Gastroesophageal sphincter (tissue), 4 donors: ENCODE data around the gene PPP1R7. TPM values are rescaled to one million over a fixed set of nuclear protein-coding genes. Genes with fewer than 3 reads are reported as not detected.

Experiments
- ATAC-seq: fragments of 150-250 bp; one replicate; pipeline ENCODE4 v1.9.1; 2016; ENCODE audit warnings: mild to moderate bottlenecking, moderate library complexity
- H3K27ac ChIP-seq, 4 donors: fragments of 200-600 bp; sonication (generic) in 3 of 4; 1 replicate in 3 of 4; 2 replicates in 1 of 4; pipeline ENCODE4 v1.5.1; 2016 to 2019
- H3K27me3 ChIP-seq: fragments of 200-600 bp; sonication (generic); one replicate; pipeline ENCODE4 v1.5.1; 2019
- H3K36me3 ChIP-seq, 2 donors: fragments of 200-600 bp; sonication (generic); one replicate each; pipeline ENCODE4 v1.5.1; 2019; ENCODE audit warnings: control low read depth in 1 of 2
- H3K4me1 ChIP-seq, 3 donors: fragments of 200-600 bp; sonication (generic); 1 replicate in 2 of 3; 2 replicates in 1 of 3; pipeline ENCODE4 v1.5.1; 2016 to 2019; ENCODE audit warnings: control low read depth in 2 of 3
- H3K4me3 ChIP-seq, 2 donors: fragments of 200-600 bp; sonication (generic); one replicate each; pipeline ENCODE4 v1.5.1; 2019; ENCODE audit warnings: mild to moderate bottlenecking in 1 of 2, moderate library complexity in 1 of 2
- H3K9me3 ChIP-seq, 3 donors: fragments of 200-600 bp; sonication (generic); one replicate each; pipeline ENCODE4 v1.5.1; 2017 to 2019; ENCODE audit warnings: control low read depth in 2 of 3
- CTCF ChIP-seq, 4 experiments: fragments of 200-600 bp in 2 of 4; fragments of 450-650 bp in 2 of 4; sonication (generic) in 1 of 4; IDR thresholded peaks; one replicate each; pipeline ENCODE4 v1.5.1; 2017 to 2019; ENCODE audit warnings: antibody characterized with exemption in 4 of 4, mild to moderate bottlenecking in 2 of 4, moderate library complexity in 2 of 4
- EP300 ChIP-seq: sonication (generic); formaldehyde crosslinking; IDR thresholded peaks from one replicate; pipeline ENCODE4 v1.6.1; 2017; ENCODE audit warnings: antibody characterized with exemption, mild to moderate bottlenecking
- POLR2A ChIP-seq, 2 donors: fragments of 450-650 bp; IDR thresholded peaks; one replicate each; pipeline ENCODE4 v1.6.1; 2017; ENCODE audit warnings: antibody characterized with exemption in 2 of 2, mild to moderate bottlenecking in 2 of 2, moderate library complexity in 1 of 2
- POLR2AphosphoS5 ChIP-seq: sonication (generic); formaldehyde crosslinking; IDR thresholded peaks from one replicate; pipeline ENCODE4 v1.6.1; 2017; ENCODE audit warnings: antibody characterized with exemption
- WGBS, 2 donors: methylation state at CpG; one replicate each; pipeline ENCODE4 v1.1.5; 2018; ENCODE audit warnings: low coverage in 1 of 2; 5-methylcytosine and 5-hydroxymethylcytosine counted together
- total RNA-seq, 4 donors: library from RNA; depleted of rRNA; stranded (reverse); fragments of >200 nt; gene quantifications; one replicate each; pipeline ENCODE4 v1.1.0, GENCODE V29; 2016

The PPP1R7 gene
- total RNA-seq, 4 donors from 2014 or later, result 62.3 to 90.7 (median 73.3) TPM

- Histone ChIP-seq H3K27me3 (no peaks in the 10 kb centered on the region), H3K36me3 (peaks cover 0 to 74% of the 10 kb centered on the region in 2 donors), H3K4me3 (no peak overlapping the region), H3K27ac (no peak overlapping the region), H3K9me3 (no peaks in the 10 kb centered on the region), H3K4me1 (peaks cover 0 to 14% (median 3%) of the 10 kb centered on the region in 3 donors)
- TF ChIP-seq POLR2AphosphoS5 (no peak), CTCF (IDR thresholded peaks at IDR 0.05) (no peak), EP300 (no peak), POLR2A (IDR thresholded peaks at IDR 0.05) (no peak)
- WGBS, 2 donors, result no CpG with 5 or more reads among the region's 1 CpG
- ATAC-seq, result no peak
Measured at GRCh38 chr2:241155936-241156335, 5.7 kb downstream of the PPP1R7 start.

- ATAC-seq, result no peak
- no peak overlapping the region for H3K4me3 ChIP-seq
- peaks cover 0 to 81% of the 10 kb centered on the region in 2 donors for H3K36me3 ChIP-seq
- no peaks in the 10 kb centered on the region for H3K9me3 ChIP-seq
- H3K27ac ChIP-seq, result no peak overlapping the region
- WGBS, 2 donors, result 48% methylated on average over 3 of the region's 5 CpGs; no CpG with 5 or more reads in 1 of the 2 donors
- peaks cover under 1 to 12% (median 7%) of the 10 kb centered on the region in 3 donors for H3K4me1 ChIP-seq
- H3K27me3 ChIP-seq, result no peaks in the 10 kb centered on the region
- no peak for TF ChIP-seq POLR2AphosphoS5
- TF ChIP-seq CTCF (IDR thresholded peaks at IDR 0.05), result no peak
- no peak for TF ChIP-seq POLR2A (IDR thresholded peaks at IDR 0.05)
- no peak for TF ChIP-seq EP300
Measured at GRCh38 chr2:241156971-241157441, 6.7 kb downstream of the PPP1R7 start.

GRCh38 chr2:241157841-241158545, 7.7 kb downstream of the PPP1R7 start:
- no peak overlapping the region for H3K27ac ChIP-seq
- H3K9me3 ChIP-seq, result no peaks in the 10 kb centered on the region
- ATAC-seq, result no peak
- peaks cover 0 to 82% of the 10 kb centered on the region in 2 donors for H3K36me3 ChIP-seq
- WGBS, 2 donors, result 97% methylated on average over 6 of the region's 9 CpGs; no CpG with 5 or more reads in 1 of the 2 donors
- no peaks in the 10 kb centered on the region for H3K27me3 ChIP-seq
- peaks cover 5 to 18% (median 12%) of the 10 kb centered on the region in 3 donors for H3K4me1 ChIP-seq
- no peak overlapping the region for H3K4me3 ChIP-seq
- TF ChIP-seq POLR2AphosphoS5, result no peak
- no peak for TF ChIP-seq POLR2A (IDR thresholded peaks at IDR 0.05)
- TF ChIP-seq CTCF (IDR thresholded peaks at IDR 0.05), result no peak
- TF ChIP-seq EP300, result no peak

- Histone ChIP-seq H3K4me1 (peaks cover 5 to 18% (median 12%) of the 10 kb centered on the region in 3 donors), H3K9me3 (no peaks in the 10 kb centered on the region), H3K4me3 (no peak overlapping the region), H3K36me3 (peaks cover 0 to 82% of the 10 kb centered on the region in 2 donors), H3K27ac (no peak overlapping the region), H3K27me3 (no peaks in the 10 kb centered on the region)
- TF ChIP-seq POLR2A (IDR thresholded peaks at IDR 0.05) (no peak), EP300 (no peak), CTCF (IDR thresholded peaks at IDR 0.05) (no peak), POLR2AphosphoS5 (no peak)
- WGBS, 2 donors, result 91% methylated on average over 5 of the region's 8 CpGs; no CpG with 5 or more reads in 1 of the 2 donors
- ATAC-seq, result no peak
Measured at GRCh38 chr2:241158546-241158900, 8.3 kb downstream of the PPP1R7 start.

- Histone ChIP-seq H3K9me3 (no peaks in the 10 kb centered on the region), H3K27me3 (no peaks in the 10 kb centered on the region), H3K4me3 (no peak overlapping the region), H3K27ac (no peak overlapping the region), H3K36me3 (peaks cover 0 to 84% of the 10 kb centered on the region in 2 donors), H3K4me1 (peaks cover 5 to 18% (median 12%) of the 10 kb centered on the region in 3 donors)
- ATAC-seq, result no peak
- no peak for TF ChIP-seq CTCF (IDR thresholded peaks at IDR 0.05)
- no peak for TF ChIP-seq POLR2AphosphoS5
- TF ChIP-seq POLR2A (IDR thresholded peaks at IDR 0.05), result no peak
- TF ChIP-seq EP300, result no peak
- WGBS, 2 donors, result 90% methylated on average over 2 of the region's 5 CpGs; no CpG with 5 or more reads in 1 of the 2 donors
Measured at GRCh38 chr2:241159116-241159515, 8.8 kb downstream of the PPP1R7 start.
